Left ventricle myocardium inferior (tissue), 1 donor: ENCODE data around the gene EPYC. TPM values are rescaled to one million over a fixed set of nuclear protein-coding genes. Genes with fewer than 3 reads are reported as not detected.

Source experiments
- DNase-seq: peaks from one replicate; pipeline ENCODE4 v3.0.0-alpha.2; 2020
- H3K27ac ChIP-seq: fragments of 200-600 bp; replicated peaks from 2 replicates; pipeline ENCODE4 v1.8.0; 2021
- H3K27me3 ChIP-seq: fragments of 200-600 bp; 2 replicates; pipeline ENCODE4 v1.8.0; 2021; ENCODE audit warnings: low read depth
- H3K36me3 ChIP-seq: fragments of 200-600 bp; 2 replicates; pipeline ENCODE4 v1.8.0; 2021
- H3K4me1 ChIP-seq: fragments of 200-600 bp; 2 replicates; pipeline ENCODE4 v1.8.0; 2021
- H3K4me3 ChIP-seq: fragments of 200-600 bp; 2 replicates; pipeline ENCODE4 v1.8.0; 2021; ENCODE audit warnings: mild to moderate bottlenecking, moderate library complexity
- H3K9me3 ChIP-seq: fragments of 200-600 bp; replicated peaks from 2 replicates; pipeline ENCODE4 v1.8.0; 2021
- intact Hi-C: fragments of 100-400 bp; cut with micrococcal nuclease; formaldehyde crosslinking; loops from one replicate; pipeline ENCODE4 v1.11.0; 2022
- total RNA-seq: library from RNA; stranded (reverse); fragmentation: NEBNext Ultra II Directional; extraction: Animal tissue kit (Norgen Biotek cat#: 25700); gene quantifications from one replicate; pipeline ENCODE4 v1.2.1, GENCODE V29; 2021
- TF ChIP-seq, protein P1 (sequence below): fragments of 200-600 bp; IDR thresholded peaks from 2 replicates; pipeline ENCODE4 v1.8.0; 2021; ENCODE audit warnings: antibody characterized with exemption, mild to moderate bottlenecking, borderline replicate concordance
- donor health status: DM: no; HTN: yes; CAD: no; lungs with severe emphysema.

EPYC gene
- total RNA-seq, 1 donor from 2014 or later: not detected

DNA sequence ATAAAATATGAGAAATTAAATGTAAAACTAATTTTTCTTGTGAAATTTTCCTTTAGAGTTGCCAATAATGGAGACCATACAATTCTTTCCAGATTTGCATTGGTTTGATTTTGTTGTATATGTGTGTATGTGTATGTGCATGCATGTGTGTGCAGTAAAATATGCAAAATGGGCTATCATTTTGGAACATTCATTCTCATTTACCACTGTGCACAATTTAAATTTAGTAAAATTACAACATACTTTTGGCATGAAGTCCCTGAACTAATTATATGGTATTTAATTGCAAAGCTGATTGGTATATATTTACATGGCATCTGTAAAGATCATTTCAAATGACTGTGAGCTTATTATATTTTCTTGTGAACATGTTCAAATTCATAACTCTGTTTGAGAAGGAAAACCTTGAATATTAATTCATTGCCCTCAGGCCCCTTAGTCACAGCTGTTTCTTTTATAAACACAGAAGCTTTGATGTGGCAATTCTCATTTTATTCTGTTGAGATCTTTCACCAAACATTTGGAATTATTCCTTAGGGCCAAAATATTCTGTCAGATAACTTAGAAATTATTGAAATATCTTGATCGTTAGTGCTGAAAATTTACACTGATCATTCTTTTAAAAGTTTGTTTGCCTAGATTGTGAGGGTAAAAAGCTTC, 35.5 kb upstream of the EPYC start:
- TF ChIP-seq, protein P1, sequence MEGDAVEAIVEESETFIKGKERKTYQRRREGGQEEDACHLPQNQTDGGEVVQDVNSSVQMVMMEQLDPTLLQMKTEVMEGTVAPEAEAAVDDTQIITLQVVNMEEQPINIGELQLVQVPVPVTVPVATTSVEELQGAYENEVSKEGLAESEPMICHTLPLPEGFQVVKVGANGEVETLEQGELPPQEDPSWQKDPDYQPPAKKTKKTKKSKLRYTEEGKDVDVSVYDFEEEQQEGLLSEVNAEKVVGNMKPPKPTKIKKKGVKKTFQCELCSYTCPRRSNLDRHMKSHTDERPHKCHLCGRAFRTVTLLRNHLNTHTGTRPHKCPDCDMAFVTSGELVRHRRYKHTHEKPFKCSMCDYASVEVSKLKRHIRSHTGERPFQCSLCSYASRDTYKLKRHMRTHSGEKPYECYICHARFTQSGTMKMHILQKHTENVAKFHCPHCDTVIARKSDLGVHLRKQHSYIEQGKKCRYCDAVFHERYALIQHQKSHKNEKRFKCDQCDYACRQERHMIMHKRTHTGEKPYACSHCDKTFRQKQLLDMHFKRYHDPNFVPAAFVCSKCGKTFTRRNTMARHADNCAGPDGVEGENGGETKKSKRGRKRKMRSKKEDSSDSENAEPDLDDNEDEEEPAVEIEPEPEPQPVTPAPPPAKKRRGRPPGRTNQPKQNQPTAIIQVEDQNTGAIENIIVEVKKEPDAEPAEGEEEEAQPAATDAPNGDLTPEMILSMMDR: no peak
- Histone ChIP-seq H3K4me1 (no peaks in the 10 kb centered on the region), H3K9me3 (peaks cover 6% of the 10 kb centered on the region), H3K27me3 (no peaks in the 10 kb centered on the region), H3K4me3 (no peak overlapping the region), H3K27ac (peak overlapping the region; percentile 50), H3K36me3 (no peaks in the 10 kb centered on the region)
- no peak for DNase-seq
- intact Hi-C loops: no loop called here

DNA sequence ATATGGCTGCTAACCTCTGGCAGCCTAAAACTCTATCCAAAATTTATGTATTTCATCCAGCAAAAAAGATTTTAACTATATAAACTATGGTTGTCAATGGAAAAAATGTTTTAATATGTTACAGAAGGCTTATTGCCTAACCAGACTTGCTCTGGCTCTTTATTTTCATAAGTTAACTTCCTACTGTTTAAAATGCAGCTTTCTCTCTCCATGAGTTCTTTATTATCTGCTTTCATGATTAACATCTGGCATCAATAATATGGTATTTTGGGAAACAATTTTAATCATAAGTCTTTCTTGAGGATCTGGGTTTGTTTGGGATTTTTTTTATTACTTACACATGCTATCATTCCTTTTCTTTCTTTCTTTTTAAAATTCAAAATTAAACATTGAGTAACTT, 32.5 kb upstream of the EPYC start:
- peaks cover 6% of the 10 kb centered on the region for H3K9me3 ChIP-seq
- H3K27ac ChIP-seq: peak overlapping the region; percentile 50
- H3K4me3 ChIP-seq: no peak overlapping the region
- no peaks in the 10 kb centered on the region for H3K36me3 ChIP-seq
- DNase-seq: no peak
- TF ChIP-seq, protein P1: no peak
- no peaks in the 10 kb centered on the region for H3K27me3 ChIP-seq
- no peaks in the 10 kb centered on the region for H3K4me1 ChIP-seq
- intact Hi-C loops: no loop called here

DNA sequence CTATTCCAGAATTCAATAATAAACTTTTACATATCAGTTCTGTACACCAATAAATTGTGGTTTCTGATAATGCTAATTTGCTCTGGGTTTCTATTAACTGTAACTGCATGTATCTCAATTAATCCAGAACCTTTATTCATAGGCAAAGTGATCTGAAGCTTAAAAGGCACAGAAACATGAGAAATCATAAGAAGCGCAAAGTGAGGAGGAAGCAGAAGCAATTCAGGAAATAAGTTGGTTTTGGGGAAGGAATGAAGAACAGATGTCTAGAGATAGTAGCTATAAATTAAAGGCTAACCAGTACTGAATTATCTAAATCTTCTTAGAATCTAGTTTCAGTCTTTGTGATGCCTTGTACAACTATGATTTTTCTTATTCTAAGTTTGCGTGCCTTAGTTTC, 28.5 kb upstream of the EPYC start:
- no peak for DNase-seq
- Histone ChIP-seq H3K9me3 (no peaks in the 10 kb centered on the region), H3K4me3 (no peak overlapping the region), H3K36me3 (no peaks in the 10 kb centered on the region), H3K4me1 (no peaks in the 10 kb centered on the region), H3K27me3 (no peaks in the 10 kb centered on the region), H3K27ac (no peak overlapping the region)
- TF ChIP-seq, protein P1: no peak
- intact Hi-C loops: no loop called here

DNA sequence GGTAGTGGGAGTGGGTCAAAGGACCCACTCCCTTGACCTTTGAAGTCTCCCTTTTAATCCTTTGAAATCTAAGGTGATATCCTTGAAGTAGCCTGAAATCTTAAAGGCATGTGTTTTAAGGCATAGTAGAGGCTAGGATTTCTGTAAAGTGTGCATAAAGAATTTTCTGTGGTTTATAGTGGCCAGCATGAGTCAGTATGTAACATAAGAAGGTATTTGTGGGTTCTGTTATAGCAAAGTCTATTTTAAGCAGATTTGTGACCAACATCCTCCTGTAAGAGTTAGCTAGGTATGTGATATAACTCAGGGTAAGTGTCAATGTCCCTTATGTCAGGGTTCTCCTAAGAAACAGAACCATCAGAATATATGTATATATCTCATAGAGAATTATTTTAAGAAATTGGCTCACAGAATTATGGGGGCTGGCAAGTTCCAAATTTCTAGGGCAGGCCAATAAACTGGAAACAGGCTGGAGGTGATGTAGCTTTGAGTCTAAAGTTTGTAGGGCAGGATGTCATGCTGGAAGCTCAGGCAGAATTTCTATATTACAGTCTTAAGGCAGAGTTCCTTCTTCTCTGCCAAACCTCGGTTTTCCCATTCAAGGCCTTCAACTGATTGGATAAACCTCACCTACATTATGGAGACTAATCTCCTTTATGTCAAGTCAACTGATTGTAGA, 18.7 kb upstream of the EPYC start:
- Histone ChIP-seq H3K27me3 (no peaks in the 10 kb centered on the region), H3K9me3 (no peaks in the 10 kb centered on the region), H3K4me1 (no peaks in the 10 kb centered on the region), H3K36me3 (no peaks in the 10 kb centered on the region), H3K27ac (no peak overlapping the region), H3K4me3 (no peak overlapping the region)
- no peak for DNase-seq
- TF ChIP-seq, protein P1: no peak
- intact Hi-C loops: no loop called here

DNA sequence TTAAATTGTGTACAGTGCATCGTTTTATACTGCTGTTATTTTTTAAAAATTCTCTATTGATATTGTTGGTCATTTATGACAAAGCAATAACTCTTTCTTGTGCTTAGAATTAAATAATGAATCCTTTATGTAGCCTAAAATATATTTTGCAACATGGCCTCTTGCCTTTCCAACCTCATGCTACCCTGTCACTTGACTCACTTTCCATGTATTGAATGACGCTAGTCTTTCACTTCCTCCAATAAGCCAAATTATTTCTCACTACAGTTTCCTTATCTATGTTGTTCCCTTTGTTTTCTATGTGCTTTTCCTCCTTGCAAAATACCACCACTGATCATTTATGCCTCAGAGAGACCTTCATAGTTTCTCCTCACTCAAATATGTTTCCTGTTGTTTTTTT, 16.3 kb upstream of the EPYC start:
- no peaks in the 10 kb centered on the region for H3K36me3 ChIP-seq

More for the DNA sequence above, 16.3 kb upstream of the EPYC start:
- TF ChIP-seq, protein P1: no peak
- H3K4me1 ChIP-seq: no peaks in the 10 kb centered on the region
- H3K27ac ChIP-seq: no peak overlapping the region
- H3K27me3 ChIP-seq: no peaks in the 10 kb centered on the region
- no peak for DNase-seq
- H3K4me3 ChIP-seq: no peak overlapping the region
- intact Hi-C loops: no loop called here
- peaks cover under 1% of the 10 kb centered on the region for H3K9me3 ChIP-seq
